ENCODE data around the gene SCN7A. TPM values are rescaled to one million over a fixed set of nuclear protein-coding genes. Genes with fewer than 3 reads are reported as not detected.

SCN7A gene
- polyA plus RNA-seq, 1 donor (not counting 4 experiments of a cell fraction or from before 2014, with no cell fraction given), result not detected

GRCh38 chr2:166436976-166437375 lies 57.1 kb downstream of the SCN7A start:
- H3K9me3 ChIP-seq (ENCODE audit: control insufficient read depth, low read depth, low read length), result no peaks in the 10 kb centered on the region
- dilution Hi-C loops (cut with MboI; ENCODE audit: extremely low pct_ligation_motif_present, low sequenced_read_pairs), result no loop called here
- H3K4me3 ChIP-seq (ENCODE audit: control insufficient read depth in 2 of 3, extremely low read depth in 1 of 3, insufficient read depth in 2 of 3, low read depth in 1 of 3, low read length in 3 of 3), result no peak overlapping the region
- H3K9me1 ChIP-seq (ENCODE audit: control insufficient read depth, extremely low read depth, insufficient read depth, low read length), result no peaks in the 10 kb centered on the region
- FAIRE-seq, result no peak
- H4K20me1 ChIP-seq (ENCODE audit: control insufficient read depth, extremely low read depth, insufficient read depth, low read length), result no peaks in the 10 kb centered on the region
- H3K79me2 ChIP-seq (ENCODE audit: control insufficient read depth, insufficient read depth, low read length), result no peaks in the 10 kb centered on the region
- no peak for DNase-seq (ENCODE audit: low read depth, low spot score)
- TF ChIP-seq CTCF (optimal IDR thresholded peaks at IDR 0.05 in 1 of 3, IDR thresholded peaks at IDR 0.05 in 1 of 3, conservative IDR thresholded peaks at IDR 0.05 in 1 of 3; ENCODE audit: extremely low read depth in 1 of 3, insufficient read depth in 2 of 3, low read length in 3 of 3) (no peak), EZH2 (IDR thresholded peaks at IDR 0.05; ENCODE audit: low read length) (no peak)
- H3K36me3 ChIP-seq (ENCODE audit: control insufficient read depth in 2 of 2, extremely low read depth in 1 of 2, insufficient read depth in 2 of 2, low read length in 2 of 2), result no peaks in the 10 kb centered on the region
- no peaks in the 10 kb centered on the region for H3K27me3 ChIP-seq (ENCODE audit: control insufficient read depth, extremely low read depth, insufficient read depth, low read length)
- no peak overlapping the region for H2AFZ ChIP-seq (ENCODE audit: control insufficient read depth, low read length)
- H3K4me1 ChIP-seq (ENCODE audit: control insufficient read depth, extremely low read depth, insufficient read depth, low read length), result no peaks in the 10 kb centered on the region
- H3K4me2 ChIP-seq (ENCODE audit: control insufficient read depth, extremely low read depth, insufficient read depth, low read depth, low read length), result no peak overlapping the region
- H3K27ac ChIP-seq (ENCODE audit: control insufficient read depth, insufficient read depth, low read length), result no peak overlapping the region
- no peak overlapping the region for H3K9ac ChIP-seq (ENCODE audit: control insufficient read depth, extremely low read depth, insufficient read depth, low read length)

GRCh38 chr2:166436189-166436588 lies 57.9 kb downstream of the SCN7A start:
- FAIRE-seq (no peak), DNase-seq (ENCODE audit: low read depth, low spot score) (no peak)
- no peak overlapping the region for H3K4me2 ChIP-seq (ENCODE audit: control insufficient read depth, extremely low read depth, insufficient read depth, low read depth, low read length)
- no peaks in the 10 kb centered on the region for H3K79me2 ChIP-seq (ENCODE audit: control insufficient read depth, insufficient read depth, low read length)
- H4K20me1 ChIP-seq (ENCODE audit: control insufficient read depth, extremely low read depth, insufficient read depth, low read length), result no peaks in the 10 kb centered on the region
- no peaks in the 10 kb centered on the region for H3K9me1 ChIP-seq (ENCODE audit: control insufficient read depth, extremely low read depth, insufficient read depth, low read length)
- no peaks in the 10 kb centered on the region for H3K4me1 ChIP-seq (ENCODE audit: control insufficient read depth, extremely low read depth, insufficient read depth, low read length)
- H3K27ac ChIP-seq (ENCODE audit: control insufficient read depth, insufficient read depth, low read length), result no peak overlapping the region
- H2AFZ ChIP-seq (ENCODE audit: control insufficient read depth, low read length), result no peak overlapping the region
- H3K9me3 ChIP-seq (ENCODE audit: control insufficient read depth, low read depth, low read length), result no peaks in the 10 kb centered on the region
- dilution Hi-C loops (cut with MboI; ENCODE audit: extremely low pct_ligation_motif_present, low sequenced_read_pairs), result no loop called here
- H3K9ac ChIP-seq (ENCODE audit: control insufficient read depth, extremely low read depth, insufficient read depth, low read length), result no peak overlapping the region
- H3K4me3 ChIP-seq (ENCODE audit: control insufficient read depth in 2 of 3, extremely low read depth in 1 of 3, insufficient read depth in 2 of 3, low read depth in 1 of 3, low read length in 3 of 3), result no peak overlapping the region
- TF ChIP-seq EZH2 (IDR thresholded peaks at IDR 0.05; ENCODE audit: low read length) (no peak), CTCF (optimal IDR thresholded peaks at IDR 0.05 in 1 of 3, IDR thresholded peaks at IDR 0.05 in 1 of 3, conservative IDR thresholded peaks at IDR 0.05 in 1 of 3; ENCODE audit: extremely low read depth in 1 of 3, insufficient read depth in 2 of 3, low read length in 3 of 3) (no peak)
- H3K27me3 ChIP-seq (ENCODE audit: control insufficient read depth, extremely low read depth, insufficient read depth, low read length), result no peaks in the 10 kb centered on the region
- H3K36me3 ChIP-seq (ENCODE audit: control insufficient read depth in 2 of 2, extremely low read depth in 1 of 2, insufficient read depth in 2 of 2, low read length in 2 of 2), result no peaks in the 10 kb centered on the region
